Measurements from ENCODE around the gene CBY2.
"Not testable (repeated sequence)": the region's sequence is repeated elsewhere in the genome, so short reads cannot be mapped to it uniquely, and the experiment has no call there.

GRCh38 chr13:45756498-45756897 is 54.4 kb downstream of the CBY2 start:
- TF ChIP-seq POLR2A (IDR thresholded peaks at IDR 0.05; ENCODE audit: low read depth, low read length); RCOR1 (IDR thresholded peaks at IDR 0.05; ENCODE audit: insufficient replicate concordance, low read length); CTCF (conservative IDR thresholded peaks at IDR 0.05; ENCODE audit: low read depth, low read length): not testable (repeated sequence)

Measured in IMR-90 (cell line).